ENCODE data around the gene MSTO1.
"Not testable (repeated sequence)": the region's sequence is repeated elsewhere in the genome, so short reads cannot be mapped to it uniquely, and the experiment has no call there.

Gene MSTO1

DNA sequence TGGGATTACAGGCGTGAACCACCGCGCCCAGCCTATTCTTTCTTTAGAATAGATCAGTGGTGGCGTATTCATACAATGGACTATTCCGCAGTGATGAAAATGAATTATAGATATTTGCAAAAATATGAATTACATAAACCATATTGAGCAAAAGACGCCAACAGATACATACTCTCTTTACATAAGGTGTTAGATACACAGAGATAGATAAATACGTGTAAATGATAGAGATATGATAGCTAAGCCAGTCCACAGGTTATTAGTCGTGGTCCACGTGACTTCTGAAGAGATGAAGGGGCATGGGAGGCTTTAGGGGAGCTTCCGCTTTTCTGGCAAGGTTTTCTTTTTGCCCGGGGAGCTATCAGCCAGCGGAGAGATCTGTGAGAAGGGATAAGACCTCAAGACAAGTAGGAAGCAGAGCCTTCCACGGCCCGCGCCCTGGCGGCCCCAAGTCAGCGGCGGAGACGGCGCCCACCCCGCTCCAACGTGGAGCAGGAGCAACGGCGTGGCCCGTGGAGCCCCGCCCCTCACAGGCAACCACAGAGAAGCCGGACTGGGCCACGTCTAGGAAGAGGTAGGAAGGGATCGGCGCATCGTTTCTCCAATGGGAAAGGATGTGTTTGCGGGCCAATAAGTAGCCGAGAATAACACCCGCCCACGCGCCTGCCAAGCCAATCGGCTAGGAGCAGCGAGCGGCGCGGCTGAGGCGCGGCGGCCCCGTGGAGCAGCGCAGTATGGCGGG lies at the start of gene MSTO1:
MSTO1 (plus strand) TSS at position 704 of the 742 bp plus-strand sequence; CDS start at position 735, 31 bp downstream.
- peak; percentile 98 for DNase-seq
- in situ Hi-C loops (cut with MboI; ENCODE audit: low pct_unique_long_range_greater_than_20kb, low sequenced_read_pairs), result no loop called here

DNA sequence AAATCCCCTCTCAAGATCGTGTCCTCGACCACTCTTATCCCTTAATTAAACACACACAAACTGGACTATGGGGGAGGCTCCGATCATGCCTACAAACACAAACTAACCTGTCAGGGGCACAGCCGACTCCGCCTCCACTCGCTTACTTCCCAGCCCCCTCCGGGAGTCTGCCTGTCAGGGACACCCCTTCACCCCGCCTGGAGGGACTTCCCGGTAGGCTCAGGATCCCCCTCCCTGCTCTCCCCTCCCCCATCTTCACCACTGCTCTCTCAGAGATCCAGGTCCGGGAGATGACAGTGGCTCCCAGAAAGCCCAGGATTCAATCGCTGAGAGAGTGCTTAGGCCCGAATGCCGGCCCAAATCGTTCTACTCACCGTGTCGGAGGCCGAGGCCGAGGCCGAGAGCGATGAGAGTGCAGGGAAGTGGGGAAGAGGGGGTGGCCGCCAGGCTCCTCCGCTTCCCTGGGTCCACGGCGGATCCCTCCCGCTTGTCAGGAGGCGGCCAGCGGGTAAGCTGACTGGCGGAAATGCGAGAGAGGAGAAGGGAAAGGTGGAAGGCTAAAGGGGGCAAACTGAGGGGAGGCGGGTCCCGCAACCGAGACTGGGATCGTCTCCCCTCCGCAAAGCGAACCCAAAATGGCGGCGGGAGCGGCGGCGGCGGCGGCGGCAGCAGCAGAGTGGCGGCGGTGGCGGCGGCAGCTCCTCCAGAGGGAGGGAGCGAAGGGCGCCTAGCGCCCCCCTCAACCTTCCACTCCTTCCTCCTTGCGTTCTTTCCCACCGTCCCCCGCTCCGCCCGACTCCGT lies 48.0 kb upstream of the MSTO1 start:
- in situ Hi-C loops (cut with MboI; ENCODE audit: low pct_unique_long_range_greater_than_20kb, low sequenced_read_pairs); DNase-seq: not testable (repeated sequence)

DNA sequence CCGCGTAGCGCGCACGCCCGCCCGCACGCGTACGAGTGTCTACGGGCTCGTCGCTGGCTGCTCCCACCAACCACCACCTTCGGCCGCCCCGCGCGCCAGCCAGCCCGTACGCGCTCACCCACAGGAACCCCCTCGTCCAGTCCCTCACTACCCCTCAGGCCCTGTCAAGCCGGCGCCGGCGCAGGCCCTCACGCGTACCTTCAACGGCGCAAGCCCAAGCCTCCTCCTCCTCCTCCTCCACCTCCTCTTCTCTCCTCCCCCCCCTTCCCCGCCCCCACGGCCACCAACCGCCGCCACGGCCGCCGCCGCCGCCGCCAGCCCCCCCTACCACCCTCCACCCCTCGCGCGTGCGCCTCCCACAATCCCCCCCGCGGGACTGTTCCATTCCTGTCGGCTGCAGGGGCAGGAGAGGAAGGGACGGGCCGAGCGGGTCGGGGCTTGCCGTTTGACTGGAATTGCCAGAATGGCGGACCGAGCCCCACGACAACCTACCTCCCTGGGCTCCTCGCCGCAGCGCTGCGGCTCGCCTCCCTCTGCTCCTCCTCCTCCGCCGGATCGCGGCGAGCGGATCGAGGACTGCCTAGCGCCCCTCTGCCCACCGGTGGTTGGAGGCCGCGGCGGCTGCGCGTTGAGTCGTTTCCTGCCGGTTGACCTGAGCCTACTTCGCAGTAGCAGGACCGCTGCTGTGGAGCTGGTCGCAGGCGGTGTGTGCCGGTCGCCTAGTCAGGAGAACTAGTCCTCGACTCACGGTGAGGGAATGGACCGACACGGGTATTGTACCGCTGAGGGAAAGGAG lies 47.2 kb upstream of the MSTO1 start, which contains the start of gene ASH1L:
ASH1L (minus strand) TSS at position 223 of the 796 bp plus-strand sequence. CDS start 41,284 bp downstream, outside the sequence.
- in situ Hi-C loops (cut with MboI; ENCODE audit: low pct_unique_long_range_greater_than_20kb, low sequenced_read_pairs), result no loop called here
- peak; percentile 93 for DNase-seq

DNA sequence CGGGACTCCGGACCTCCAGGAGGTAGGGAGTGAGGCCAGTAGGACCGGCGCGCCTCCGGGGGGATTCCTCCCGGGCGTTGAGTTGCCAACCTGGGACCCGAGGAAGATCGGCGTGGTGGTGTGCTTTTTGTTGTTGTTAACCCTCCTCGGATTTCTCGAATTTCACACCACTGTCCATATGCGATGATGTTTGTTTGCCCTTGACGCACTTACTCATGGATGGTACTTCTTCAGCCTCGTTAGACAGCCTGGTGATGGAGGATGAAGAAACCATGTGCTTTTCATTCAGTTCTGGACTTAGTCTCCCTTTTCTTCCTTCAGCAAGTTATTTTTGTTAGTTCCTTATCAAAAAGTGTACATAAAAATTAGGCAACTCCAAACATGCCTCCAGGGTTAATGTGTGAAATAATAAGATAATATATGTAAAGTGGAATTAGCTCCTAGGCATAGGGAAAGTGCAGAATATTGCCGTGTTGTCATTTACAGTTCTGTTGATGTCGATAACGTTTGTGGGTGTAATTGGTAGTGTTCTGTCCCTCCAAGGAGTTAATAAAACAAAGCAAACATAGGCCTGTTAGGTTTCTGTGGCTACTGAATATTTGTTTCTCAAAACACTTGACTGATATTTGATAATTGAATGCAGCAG lies 46.5 kb upstream of the MSTO1 start:
- DNase-seq; in situ Hi-C loops (cut with MboI; ENCODE audit: low pct_unique_long_range_greater_than_20kb, low sequenced_read_pairs): not testable (repeated sequence)

DNA sequence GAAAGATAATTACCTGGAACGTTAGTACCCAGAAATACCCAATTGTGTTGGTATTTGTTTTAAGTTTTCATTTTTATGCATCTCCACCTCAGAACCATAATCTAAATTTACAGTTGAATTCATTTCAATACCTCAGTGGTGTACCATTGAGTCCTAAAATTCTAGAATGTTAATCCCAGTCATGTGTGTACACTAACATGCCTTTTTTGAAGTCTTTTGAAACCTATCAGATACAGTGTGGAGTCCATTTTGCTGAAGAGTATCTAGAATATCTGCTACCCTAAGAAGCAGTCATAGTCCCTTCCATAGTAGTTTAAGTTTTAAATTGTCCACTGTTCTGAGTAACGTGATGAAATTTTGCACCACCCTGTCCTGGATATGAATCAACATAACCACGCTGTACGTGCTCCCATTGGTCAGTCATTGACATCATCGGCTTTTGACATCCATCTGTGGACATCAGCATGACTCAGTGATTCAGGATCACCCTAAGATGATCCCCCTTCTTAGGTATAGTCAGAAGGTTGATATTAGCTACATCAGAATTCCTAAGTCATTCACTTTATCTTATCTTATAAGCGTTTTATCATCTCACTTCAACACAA lies 39.9 kb upstream of the MSTO1 start:
- no peak for DNase-seq
- in situ Hi-C loops (cut with MboI; ENCODE audit: low pct_unique_long_range_greater_than_20kb, low sequenced_read_pairs), result no loop called here

DNA sequence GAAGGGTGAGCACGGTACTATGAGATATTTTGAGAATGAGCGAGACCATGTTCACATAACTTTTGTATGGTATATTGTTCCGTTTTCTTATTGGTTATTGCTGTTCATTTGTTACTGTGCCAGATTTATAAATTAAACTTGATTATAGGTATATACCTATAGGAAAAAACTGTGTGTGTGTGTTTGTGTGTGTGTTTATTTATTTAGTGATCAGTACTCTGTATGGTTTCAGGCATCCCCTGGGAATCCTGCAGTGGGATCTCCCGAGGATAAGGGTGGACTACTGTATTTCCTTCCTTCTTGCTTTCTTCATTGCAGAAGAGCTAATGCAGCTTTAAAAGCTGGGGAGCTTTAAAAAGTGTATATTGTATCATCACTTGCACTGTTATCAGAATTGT lies 39.4 kb upstream of the MSTO1 start:
- DNase-seq, result no peak

DNA sequence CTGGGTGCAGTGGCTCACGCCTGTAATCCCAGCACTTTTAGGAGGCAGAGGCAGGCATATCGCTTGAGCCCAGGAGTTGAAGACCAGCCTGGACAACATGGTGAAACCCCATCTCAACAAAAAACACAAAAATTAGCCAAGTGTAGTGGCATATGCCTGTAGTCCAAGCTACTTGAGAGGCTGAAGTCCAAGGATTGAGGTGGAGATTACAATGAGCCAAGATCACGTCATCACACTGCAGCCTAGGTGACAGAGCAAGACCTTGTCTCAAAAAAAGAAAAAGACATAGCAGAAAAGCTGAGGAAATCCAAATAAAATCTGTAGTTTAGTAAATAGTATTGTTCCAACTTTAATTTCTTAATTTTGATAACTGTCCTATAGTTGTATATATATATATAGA lies 35.9 kb upstream of the MSTO1 start:
- in situ Hi-C loops (cut with MboI; ENCODE audit: low pct_unique_long_range_greater_than_20kb, low sequenced_read_pairs), result no loop called here
- no peak for DNase-seq

More for the DNA sequence above, 39.4 kb upstream of the MSTO1 start:
- in situ Hi-C loops (cut with MboI; ENCODE audit: low pct_unique_long_range_greater_than_20kb, low sequenced_read_pairs), result no loop called here

DNA sequence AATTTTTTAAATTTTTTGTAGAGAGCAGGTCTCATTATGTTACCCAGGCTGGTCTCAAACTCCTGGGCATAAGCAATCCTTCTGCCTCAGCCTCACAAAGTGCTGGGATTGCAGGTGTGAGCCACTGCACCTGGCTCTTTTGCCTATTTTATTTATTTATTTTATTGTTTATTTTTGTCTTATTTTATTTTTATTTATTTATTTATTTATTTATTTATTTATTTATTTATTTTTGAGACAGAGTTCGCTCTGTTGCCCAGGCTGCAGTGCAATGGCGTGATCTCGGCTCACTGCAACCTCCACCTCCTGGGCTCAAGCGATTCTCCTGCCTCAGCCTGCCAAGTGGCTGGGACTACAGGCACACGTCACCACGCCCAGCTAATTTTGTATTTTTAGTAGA lies 34.4 kb upstream of the MSTO1 start:
- in situ Hi-C loops (cut with MboI; ENCODE audit: low pct_unique_long_range_greater_than_20kb, low sequenced_read_pairs); DNase-seq: not testable (repeated sequence)

DNA sequence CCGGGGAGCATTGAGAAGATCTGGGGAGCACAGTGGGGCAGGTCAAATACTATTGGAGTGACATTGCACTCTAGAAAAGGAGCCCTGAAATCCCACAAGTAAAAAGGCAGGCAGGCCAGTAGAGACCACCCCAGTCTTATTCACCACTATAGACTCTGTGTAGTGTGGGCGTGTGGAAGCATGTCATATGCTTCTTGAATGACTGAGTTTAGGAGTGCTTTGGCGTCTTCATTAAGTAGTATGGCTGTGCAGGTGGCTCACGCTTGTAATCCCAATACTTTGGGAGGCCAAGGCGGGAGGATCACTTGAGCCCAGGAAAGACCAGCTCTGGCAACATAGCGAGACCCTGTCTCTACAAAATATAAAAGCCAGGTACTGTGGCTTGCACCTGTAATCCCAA lies 26.2 kb upstream of the MSTO1 start:
- in situ Hi-C loops (cut with MboI; ENCODE audit: low pct_unique_long_range_greater_than_20kb, low sequenced_read_pairs), result not testable (repeated sequence)

DNA sequence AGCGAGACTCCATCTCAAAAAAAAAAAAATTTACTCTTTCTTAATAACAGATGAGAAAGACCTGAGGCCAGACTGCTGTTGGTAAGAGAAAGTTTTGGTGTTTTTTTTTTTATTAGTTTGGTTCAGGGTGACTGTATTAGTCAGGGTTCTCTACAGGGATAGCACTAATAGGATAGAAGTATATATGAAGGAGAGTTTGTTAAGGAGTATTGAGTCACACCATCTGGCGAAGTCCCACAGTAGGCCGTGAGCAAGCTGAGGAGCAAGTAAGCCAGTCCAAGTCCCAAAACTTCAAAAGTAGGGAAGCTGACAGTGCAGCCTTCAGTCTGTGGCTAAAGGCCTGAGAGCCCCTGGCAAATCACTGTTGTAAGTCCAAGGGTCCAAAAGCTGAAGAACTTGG lies 20.7 kb upstream of the MSTO1 start:
- DNase-seq; in situ Hi-C loops (cut with MboI; ENCODE audit: low pct_unique_long_range_greater_than_20kb, low sequenced_read_pairs): not testable (repeated sequence)

More for the DNA sequence above, 26.2 kb upstream of the MSTO1 start:
- not testable (repeated sequence) for DNase-seq

DNA sequence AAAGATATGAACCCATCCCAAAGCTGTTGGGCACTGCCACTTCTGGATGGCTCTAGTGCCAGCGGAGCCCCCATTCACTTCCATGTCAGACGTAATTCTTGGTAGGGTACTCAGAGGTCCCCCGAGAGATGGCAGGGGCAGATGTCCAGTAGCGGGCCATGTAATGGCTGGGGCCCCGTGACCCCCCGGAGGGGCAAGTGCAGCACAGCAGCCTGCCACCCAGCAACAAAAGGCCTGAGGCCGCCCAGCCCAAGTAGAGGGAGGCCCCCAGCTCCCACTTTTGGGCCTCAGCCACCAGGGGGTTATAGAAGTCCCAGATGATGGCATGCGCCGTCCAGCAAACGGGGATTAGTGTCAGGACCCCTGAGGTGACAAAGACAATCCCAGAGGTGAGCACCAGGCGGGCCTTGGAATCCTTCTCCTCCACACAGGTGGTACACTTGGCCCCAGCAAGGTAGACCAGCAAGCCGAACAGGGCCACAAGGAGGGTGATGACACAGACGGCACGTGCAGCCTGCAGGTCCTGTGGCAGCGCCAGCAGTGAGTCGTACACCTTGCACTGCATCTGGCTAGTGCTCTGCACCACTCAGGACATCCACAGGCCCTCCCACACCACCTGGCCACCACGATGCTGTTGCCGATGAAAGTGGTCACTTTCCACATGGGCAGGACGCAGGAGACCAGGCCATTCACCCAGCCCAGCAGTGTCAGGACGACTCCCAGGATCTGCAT lies 19.3 kb upstream of the MSTO1 start:
- DNase-seq; in situ Hi-C loops (cut with MboI; ENCODE audit: low pct_unique_long_range_greater_than_20kb, low sequenced_read_pairs): not testable (repeated sequence)

DNA sequence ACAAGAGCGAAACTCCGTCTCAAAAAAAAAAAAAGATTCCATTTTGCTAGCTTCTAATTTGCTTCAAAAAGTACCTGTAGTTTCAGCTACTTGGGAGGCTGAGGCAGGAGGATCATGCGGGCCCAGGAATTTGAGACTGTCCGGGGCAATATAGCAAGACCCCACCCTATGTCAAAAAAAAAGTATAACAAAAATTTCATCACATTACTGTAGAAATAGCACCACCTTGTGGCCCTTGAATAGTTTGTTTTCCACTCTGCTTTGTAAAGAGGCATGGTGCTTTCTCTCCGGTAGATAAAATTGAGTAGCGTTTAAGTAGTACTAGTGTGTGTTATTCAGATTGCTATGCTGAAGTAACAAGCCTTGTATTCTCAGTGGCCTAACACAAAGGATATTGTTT lies 18.2 kb upstream of the MSTO1 start:
- peak; percentile 69 for DNase-seq
- in situ Hi-C loops (cut with MboI; ENCODE audit: low pct_unique_long_range_greater_than_20kb, low sequenced_read_pairs), result no loop called here

DNA sequence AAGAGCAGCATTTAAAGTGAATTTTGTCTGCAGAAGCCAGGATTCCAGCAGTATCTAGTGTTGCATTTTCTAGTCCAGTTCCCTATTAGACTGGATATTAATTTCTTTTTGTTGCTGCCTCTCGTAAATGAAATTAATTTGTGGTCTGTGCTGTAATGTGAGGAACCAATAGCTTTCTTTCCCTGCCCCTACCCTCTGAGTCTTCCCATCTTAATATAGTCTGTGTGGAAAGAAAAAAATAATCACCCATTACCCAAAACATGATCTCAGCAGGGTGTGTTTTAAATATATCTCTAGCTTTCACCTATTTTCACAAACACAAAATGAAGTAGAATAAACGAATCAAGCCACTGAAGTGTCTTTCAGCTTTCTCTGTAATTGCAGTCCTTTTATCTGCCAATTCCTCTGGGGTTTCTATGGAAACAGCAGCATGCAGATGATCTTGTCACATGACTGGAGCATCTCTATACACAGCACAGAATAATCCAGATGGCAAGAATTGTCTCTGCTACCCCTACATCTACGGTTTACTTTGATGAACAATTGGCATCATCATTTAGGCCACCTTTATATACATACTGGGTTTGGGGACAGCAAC lies 14.0 kb upstream of the MSTO1 start:
- in situ Hi-C loops (cut with MboI; ENCODE audit: low pct_unique_long_range_greater_than_20kb, low sequenced_read_pairs); DNase-seq: not testable (repeated sequence)

DNA sequence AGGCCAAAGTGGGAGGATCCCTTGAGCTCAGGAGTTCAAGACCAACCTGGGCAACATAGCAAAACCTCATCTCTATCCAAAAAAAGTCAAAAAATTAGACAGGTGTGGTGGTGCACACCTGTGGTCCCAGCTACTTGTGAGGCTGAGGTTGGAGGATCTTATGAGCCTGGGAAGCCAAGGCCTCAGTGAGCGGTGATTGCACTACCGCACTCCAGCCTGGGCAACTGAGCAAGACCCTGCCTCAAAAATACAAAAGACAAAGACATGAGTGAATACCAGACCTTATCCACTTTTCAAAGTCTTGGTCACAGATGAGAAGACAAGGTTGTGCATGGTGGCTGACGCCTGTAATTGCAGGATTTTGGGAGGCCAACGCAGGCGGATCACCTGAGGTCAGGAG lies 13.2 kb upstream of the MSTO1 start:
- in situ Hi-C loops (cut with MboI; ENCODE audit: low pct_unique_long_range_greater_than_20kb, low sequenced_read_pairs), result no loop called here

DNA sequence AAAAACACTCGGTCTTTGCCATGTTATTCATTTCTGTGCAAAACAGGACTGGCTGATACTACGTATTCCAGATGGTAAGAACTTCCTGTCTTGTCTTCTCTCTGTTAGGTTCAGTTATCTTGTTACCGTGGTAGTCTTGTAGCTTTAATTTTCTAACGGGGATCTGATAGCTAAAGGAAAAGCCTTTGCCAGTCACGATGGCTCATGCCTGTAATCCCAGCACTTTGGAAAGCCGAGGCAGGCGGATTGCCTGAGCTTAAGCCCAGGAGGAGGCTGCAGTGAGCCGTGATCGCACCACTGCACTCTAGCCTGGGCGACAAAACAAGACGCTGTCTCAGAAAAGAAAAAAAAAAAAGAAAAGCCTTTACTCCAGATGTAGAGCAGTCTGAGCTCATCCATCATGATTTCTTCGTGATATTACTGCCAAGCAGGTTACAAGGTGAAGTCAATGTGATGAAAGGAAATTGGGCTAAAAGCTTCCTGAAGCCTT lies 11.1 kb upstream of the MSTO1 start:
- DNase-seq, result no peak
- in situ Hi-C loops (cut with MboI; ENCODE audit: low pct_unique_long_range_greater_than_20kb, low sequenced_read_pairs), result no loop called here

More for the DNA sequence above, 13.2 kb upstream of the MSTO1 start:
- DNase-seq, result no peak

DNA sequence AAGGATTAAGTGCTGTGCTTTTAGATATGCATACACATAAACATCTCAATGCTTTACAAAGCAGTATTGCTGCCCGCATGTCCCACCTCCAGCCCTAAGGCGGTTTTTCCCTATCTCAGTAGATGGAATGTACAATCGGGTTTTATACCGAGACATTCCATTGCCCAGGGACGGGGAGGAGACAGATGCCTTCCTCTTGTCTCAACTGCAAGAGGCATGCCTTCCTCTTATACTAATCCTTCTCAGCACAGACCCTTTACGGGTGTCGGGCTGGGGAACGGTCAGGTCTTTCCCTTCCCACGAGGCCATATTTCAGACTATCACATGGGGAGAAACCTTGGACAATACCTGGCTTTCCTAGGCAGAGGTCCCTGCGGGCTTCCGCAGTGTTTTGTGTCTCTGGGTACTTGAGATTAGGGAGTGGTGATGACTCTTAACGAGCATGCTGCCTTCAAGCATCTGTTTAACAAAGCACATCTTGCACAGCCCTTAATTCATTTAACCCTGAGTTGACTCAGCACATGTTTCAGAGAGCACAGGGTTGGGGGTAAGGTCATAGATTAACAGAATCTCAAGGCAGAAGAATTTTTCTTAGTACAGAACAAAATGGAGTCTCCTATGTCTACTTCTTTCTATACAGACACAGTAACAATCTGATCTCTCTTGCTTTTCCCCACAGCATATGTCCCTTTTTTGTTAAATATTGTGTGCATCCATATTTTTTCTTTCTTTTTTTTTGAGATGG lies 10.0 kb upstream of the MSTO1 start:
- in situ Hi-C loops (cut with MboI; ENCODE audit: low pct_unique_long_range_greater_than_20kb, low sequenced_read_pairs), result not testable (repeated sequence)

DNA sequence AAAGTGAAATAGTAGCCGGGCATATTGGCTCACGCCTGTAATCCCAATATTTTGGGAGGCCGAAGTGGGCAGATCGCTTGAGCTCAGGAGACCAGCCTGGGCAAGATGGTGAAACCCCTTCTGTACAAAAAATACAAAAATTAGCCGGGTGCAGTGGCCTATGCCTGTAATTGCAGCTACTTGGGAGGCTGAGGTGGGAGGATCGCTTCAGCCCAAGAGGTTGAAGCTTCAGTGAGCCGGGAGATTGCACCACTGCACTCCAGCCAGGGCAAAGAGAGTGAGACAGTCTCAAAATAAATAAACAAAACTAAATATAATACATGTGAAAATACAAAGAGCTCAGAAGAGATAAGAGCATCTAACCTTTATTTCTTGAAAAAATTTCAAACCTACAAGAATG lies 2.3 kb upstream of the MSTO1 start:
- DNase-seq, result peak; percentile 30
- in situ Hi-C loops (cut with MboI; ENCODE audit: low pct_unique_long_range_greater_than_20kb, low sequenced_read_pairs), result no loop called here

More for the DNA sequence above, 10.0 kb upstream of the MSTO1 start:
- DNase-seq, result not testable (repeated sequence)
